Left renal pelvis (tissue), 4 donors: ENCODE measurements around the gene HSD17B2. TPM values are rescaled to one million over a fixed set of nuclear protein-coding genes. Genes with fewer than 3 reads are reported as not detected.
A peak's percentile ranks its signal among the peaks of the same experiment; 100 is the strongest.
"Not testable (repeated sequence)": the region's sequence is repeated elsewhere in the genome, so short reads cannot be mapped to it uniquely, and the experiment has no call there.

Experiments used
- DNase-seq, 4 donors: peaks; one replicate each; pipeline ENCODE4 v3.0.0-alpha.2; 2013; ENCODE audit warnings: low read depth in 4 of 4, low spot score in 3 of 4
- polyA plus RNA-seq, 4 donors: library from polyadenylated mRNA; unstranded; fragments of 120-200 nt; gene quantifications; one replicate each; pipeline ENCODE4 v1.2.1, GENCODE V29; 2013; ENCODE audit not compliant: insufficient read length in 4 of 4

Gene HSD17B2
- polyA plus RNA-seq, 4 donors: 0.98 to 21.9 (median 15.7) TPM

GRCh38 chr16:82116535-82116934, 81.5 kb downstream of the HSD17B2 start:
- DNase-seq: no peak

GRCh38 chr16:82118749-82119148, 83.7 kb downstream of the HSD17B2 start:
- no peak for DNase-seq

DNA sequence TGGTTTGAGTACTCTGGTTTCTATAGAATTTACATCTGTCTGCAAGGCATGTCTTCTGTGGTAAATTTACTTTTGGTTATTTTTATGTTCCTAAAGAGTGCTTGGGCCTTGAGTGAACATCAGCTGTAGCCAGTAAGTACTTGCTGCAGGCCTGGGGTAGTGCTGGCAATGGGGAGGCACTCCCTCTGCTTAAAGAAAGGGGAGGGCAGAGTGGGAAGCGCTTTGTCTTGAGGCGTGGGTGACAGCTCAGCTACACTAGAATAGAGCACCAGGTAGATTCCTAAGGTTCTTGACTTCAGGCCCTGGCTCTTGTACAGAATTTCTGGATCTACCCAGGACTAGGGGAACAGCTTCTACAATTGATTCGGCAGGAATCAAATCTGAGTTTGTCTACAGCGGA, 84.4 kb downstream of the HSD17B2 start:
- DNase-seq: no peak

DNA sequence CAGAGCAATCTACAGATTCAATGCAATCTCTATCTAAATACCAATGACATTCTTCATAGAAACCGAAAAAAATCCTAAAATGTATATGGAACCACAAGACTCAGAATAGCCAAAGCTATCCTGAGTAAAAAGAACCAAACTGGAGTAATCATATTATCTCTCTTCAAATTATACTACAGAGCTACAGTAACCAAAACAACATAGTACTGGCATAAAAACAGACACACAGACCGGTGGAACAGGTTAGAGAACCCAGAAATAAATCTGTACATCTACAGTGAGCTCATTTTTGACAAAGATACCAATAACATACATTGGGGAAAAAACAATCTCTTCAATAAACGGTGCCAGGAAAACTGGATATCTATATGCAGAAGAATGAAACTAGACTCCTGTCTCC, 89.6 kb downstream of the HSD17B2 start:
- DNase-seq: no peak

- DNase-seq: no peak
These were observed 94.8 kb downstream of the HSD17B2 start for GRCh38 chr16:82129881-82130280.

GRCh38 chr16:82133798-82134197, 98.7 kb downstream of the HSD17B2 start:
- no peak for DNase-seq

- DNase-seq: no peak
These were observed 99.8 kb downstream of the HSD17B2 start for GRCh38 chr16:82134846-82135245.

- peak in 3 of 4 donors; percentile 29 to 51 (median 29) for DNase-seq
These were observed 100.8 kb downstream of the HSD17B2 start for GRCh38 chr16:82135844-82136243.

DNA sequence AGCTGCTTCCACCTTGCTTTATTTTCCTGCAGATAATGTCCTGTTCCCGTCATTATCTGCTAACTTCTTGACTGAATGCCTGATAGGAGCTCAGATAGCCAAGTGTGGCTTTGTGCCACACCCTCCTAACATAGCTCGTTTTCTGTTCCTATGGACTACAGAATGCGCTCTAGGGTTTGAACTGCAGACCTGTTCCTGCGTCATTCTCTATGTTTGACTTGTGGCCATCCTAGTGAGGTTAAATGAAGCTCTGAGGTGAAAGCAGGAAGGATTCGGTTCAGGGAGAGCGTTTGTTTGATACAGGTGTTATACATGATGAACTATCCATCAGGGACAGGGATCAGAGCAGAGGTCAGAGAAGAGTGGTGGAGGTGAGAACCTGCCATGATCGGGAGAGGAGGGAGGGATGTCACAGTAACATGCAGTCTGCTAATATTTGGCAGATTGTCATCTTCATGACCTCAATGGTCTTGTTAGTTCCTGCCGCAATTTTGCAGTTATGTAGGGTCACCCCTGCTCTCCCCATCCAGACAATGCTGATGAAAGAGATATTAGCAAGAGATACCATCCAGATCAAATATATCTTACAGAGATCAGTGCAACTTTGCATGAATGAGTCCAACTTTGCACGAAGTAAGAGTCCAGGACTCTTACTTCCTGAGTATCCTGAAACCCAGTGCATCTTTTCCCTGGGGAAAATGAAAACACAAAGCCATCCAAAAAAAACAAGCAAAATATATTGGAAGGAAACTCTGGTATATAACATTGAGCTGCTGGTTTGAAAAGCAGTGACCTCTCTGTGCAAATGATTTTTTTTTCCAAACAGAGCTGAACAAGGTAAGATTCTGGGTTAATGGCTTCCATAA, 102.1 kb downstream of the HSD17B2 start:
- no peak for DNase-seq

- no peak for DNase-seq
These were observed 102.7 kb downstream of the HSD17B2 start for GRCh38 chr16:82137822-82138167.

DNA sequence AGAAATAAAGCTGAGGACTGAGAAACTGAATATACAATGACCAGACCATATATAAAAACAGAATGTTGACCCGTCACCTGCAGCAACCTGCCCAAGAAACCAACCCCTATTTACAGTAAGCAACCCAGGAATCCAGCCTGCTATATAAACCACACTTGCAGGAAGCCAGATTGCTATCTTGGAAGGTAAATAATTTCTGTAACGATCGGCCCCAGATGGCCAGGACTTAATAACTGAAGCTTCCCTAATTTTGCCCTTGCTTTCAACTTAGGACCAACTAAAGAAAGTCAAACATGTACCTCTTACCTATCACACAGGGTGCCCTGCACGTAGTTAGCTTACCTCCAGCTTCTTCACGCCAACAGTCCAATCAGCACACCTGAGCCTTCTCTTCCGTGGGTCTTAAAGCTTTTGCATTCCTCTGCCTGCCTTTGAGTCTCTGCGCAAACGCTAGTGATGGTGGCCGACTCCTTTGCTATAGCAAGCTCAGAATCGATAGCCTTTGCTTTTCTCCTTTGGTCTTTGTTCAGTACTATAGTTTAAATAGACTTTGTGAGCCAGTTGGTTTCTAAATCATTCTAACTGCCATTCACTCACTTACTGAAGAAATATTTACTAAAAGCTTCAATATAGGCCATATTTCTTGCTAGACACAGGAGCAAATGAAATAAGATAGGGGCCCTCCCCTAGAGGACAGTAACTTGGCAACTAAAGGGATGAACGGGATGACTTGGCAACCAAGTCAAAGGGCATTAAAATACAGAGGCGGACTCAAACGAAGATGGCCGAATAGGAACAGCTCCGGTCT, 103.6 kb downstream of the HSD17B2 start:
- DNase-seq: no peak

GRCh38 chr16:82139286-82139571, 104.2 kb downstream of the HSD17B2 start:
- not testable (repeated sequence) for DNase-seq

- no peak for DNase-seq
These were observed 111.5 kb downstream of the HSD17B2 start for GRCh38 chr16:82146556-82146955.

GRCh38 chr16:82146957-82147356, 111.9 kb downstream of the HSD17B2 start:
- no peak for DNase-seq

GRCh38 chr16:82147546-82147945, 112.5 kb downstream of the HSD17B2 start:
- no peak for DNase-seq

Other genes starting within 250 kb of the HSD17B2 start
- gene SDR42E1, start 23.8 kb upstream of the HSD17B2 start, polyA plus RNA-seq: 10 to 100 TPM in 3 of 4 donors, 1 to 10 TPM in 1; 3.8 to 14.8 (median 12.2) TPM
- 10 to 100 TPM; 22.0 to 55.1 (median 47.9) TPM for gene MPHOSPH6, start 135.0 kb downstream of the HSD17B2 start, polyA plus RNA-seq